Activated CD8-positive, alpha-beta memory T cell treated with anti-CD3 and anti-CD28 coated beads, Interleukin-2, amount 10 ng/mL, durations not matched to agents 7 days and 5 days (primary cell): ENCODE data around the gene LETM1. TPM values are rescaled to one million over a fixed set of nuclear protein-coding genes. Genes with fewer than 3 reads are reported as not detected.
A peak's percentile ranks its signal among the peaks of the same experiment; 100 is the strongest.

Experiments
- ATAC-seq: fragments of 150-1000 bp; cut with Tn5 transposase; one replicate; pipeline ENCODE4 v1.10.0; 2021; ENCODE audit warnings: moderate library complexity
- CTCF ChIA-PET: fragments of 350-600 bp; sonication (Branson Sonifier 250); formaldehyde crosslinking; loops from one replicate; lab custom pipeline; 2021; ENCODE audit warnings: antibody characterized with exemption; lab: Charles Lee
- DNase-seq: peaks from one replicate; pipeline ENCODE4 v3.0.0-alpha.2; 2020
- H3K27ac Mint-ChIP-seq: one replicate; pipeline ENCODE4 v1.8.0; 2021; ENCODE audit warnings: mild to moderate bottlenecking, mixed read lengths
- H3K27me3 Mint-ChIP-seq: one replicate; pipeline ENCODE4 v1.8.0; 2021; ENCODE audit warnings: mixed read lengths
- H3K36me3 Mint-ChIP-seq: one replicate; pipeline ENCODE4 v1.8.0; 2021; ENCODE audit warnings: mild to moderate bottlenecking, mixed read lengths
- H3K4me1 Mint-ChIP-seq: one replicate; pipeline ENCODE4 v1.8.0; 2021; ENCODE audit warnings: mixed read lengths
- H3K4me3 Mint-ChIP-seq: one replicate; pipeline ENCODE4 v1.8.0; 2021; ENCODE audit warnings: mild to moderate bottlenecking, moderate library complexity, mixed read lengths
- H3K9me3 Mint-ChIP-seq: one replicate; pipeline ENCODE4 v1.8.0; 2022; ENCODE audit warnings: low read depth, mixed read lengths
- total RNA-seq, 2 experiments: library from RNA; stranded (reverse); gene quantifications; one replicate each; pipeline ENCODE4 v1.2.3, GENCODE V29; 2021

The LETM1 gene
- total RNA-seq, 2 experiments from 2014 or later = 51.1 to 73.7 TPM

DNA sequence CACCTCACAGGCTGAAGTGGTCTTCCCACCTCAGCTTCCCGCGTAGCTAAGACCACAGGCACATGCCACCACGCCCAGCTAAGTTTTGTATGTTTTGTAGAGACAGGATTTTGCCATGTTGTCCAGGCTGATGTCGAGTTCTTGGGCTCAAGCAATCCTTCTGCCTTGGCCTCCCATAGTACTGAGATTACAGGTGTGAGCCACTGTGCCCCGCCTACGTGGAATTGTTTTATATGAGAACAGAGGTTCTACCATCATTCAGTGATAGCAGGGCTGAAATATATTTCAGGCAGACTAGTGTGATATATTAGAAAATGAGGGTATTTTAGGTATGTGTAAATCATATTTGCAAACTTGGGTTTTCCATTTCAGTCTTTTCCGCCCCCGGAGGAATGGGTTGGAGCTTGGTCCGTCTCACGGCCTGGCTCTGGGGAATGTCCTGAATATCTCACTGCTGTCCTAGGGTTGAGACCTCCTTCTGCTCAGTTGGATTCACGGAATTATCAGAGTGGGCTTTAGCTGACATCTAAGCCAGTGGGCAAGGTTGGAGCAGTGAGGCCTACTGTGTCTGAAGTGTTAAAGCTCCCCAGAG is 35.1 kb upstream of the LETM1 start:
- no peak for DNase-seq
- Mint-ChIP-seq H3K36me3 (peaks cover 31% of the 10 kb centered on the region), H3K4me1 (peaks cover 36% of the 10 kb centered on the region), H3K27me3 (no peaks in the 10 kb centered on the region), H3K4me3 (no peak overlapping the region), H3K27ac (no peak overlapping the region), H3K9me3 (no peaks in the 10 kb centered on the region)
- ATAC-seq = no peak
- CTCF ChIA-PET = no interaction called here

DNA sequence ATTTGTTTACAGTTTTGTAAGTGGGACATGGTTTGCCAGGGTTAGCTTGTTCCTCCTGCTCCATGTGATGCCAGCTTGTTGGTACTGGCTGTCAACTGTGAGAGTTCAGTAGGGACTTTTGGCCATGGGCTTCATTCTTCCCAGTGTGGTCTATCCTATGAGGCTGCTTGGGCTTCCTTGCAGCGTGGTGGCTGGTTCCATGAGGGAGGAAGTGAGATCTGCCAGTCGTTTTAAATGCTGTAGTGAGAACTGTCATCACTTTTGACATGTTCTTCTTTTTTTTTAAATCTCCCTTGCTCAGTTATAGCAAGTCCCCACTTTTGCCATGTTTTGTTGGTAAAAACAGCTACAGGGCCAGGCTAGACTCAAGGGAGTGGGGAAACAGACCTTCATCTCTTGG is 31.1 kb upstream of the LETM1 start:
- no peak overlapping the region for H3K4me3 Mint-ChIP-seq
- peaks cover 37% of the 10 kb centered on the region for H3K4me1 Mint-ChIP-seq
- ATAC-seq = no peak
- peaks cover 25% of the 10 kb centered on the region for H3K36me3 Mint-ChIP-seq
- DNase-seq = no peak
- H3K9me3 Mint-ChIP-seq = no peaks in the 10 kb centered on the region
- no peaks in the 10 kb centered on the region for H3K27me3 Mint-ChIP-seq
- peak overlapping the region; percentile 44 for H3K27ac Mint-ChIP-seq
- CTCF ChIA-PET = interaction anchor here (1.6 to 4.1 kb wide), 2 partner anchors 12 to 14 kb away, joined by 6 to 30 read pairs; no protein-coding TSS in a partner anchor

DNA sequence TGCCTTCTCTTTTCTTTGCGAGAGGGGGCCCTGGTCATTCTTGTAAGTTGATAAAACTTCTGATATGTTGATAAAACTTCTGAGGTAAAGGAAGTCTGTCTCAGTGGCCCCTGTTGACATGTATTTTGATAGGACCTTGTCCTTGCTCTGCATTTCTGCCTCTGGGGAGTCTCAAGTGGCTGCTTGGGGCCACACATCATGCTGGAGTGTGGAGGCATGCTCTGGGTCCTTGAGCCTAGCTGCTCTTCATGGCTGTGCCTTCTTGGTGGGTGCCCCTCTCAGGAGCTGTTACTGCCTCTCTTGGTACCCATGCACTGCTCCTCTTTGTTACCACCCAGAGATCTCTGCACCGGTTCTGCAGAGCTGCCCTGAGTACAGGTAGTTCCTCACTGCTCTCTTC is 29.5 kb upstream of the LETM1 start:
- no peaks in the 10 kb centered on the region for H3K27me3 Mint-ChIP-seq
- CTCF ChIA-PET = interaction anchor here (1.7 to 4.1 kb wide), 2 partner anchors 14 to 15 kb away, joined by 3 to 30 read pairs; partner anchors contain the start of gene NSD2
- no peaks in the 10 kb centered on the region for H3K9me3 Mint-ChIP-seq
- no peak overlapping the region for H3K27ac Mint-ChIP-seq
- peaks cover 45% of the 10 kb centered on the region for H3K4me1 Mint-ChIP-seq
- H3K4me3 Mint-ChIP-seq = no peak overlapping the region
- DNase-seq (no peak), ATAC-seq (no peak)
- H3K36me3 Mint-ChIP-seq = peaks cover 28% of the 10 kb centered on the region

DNA sequence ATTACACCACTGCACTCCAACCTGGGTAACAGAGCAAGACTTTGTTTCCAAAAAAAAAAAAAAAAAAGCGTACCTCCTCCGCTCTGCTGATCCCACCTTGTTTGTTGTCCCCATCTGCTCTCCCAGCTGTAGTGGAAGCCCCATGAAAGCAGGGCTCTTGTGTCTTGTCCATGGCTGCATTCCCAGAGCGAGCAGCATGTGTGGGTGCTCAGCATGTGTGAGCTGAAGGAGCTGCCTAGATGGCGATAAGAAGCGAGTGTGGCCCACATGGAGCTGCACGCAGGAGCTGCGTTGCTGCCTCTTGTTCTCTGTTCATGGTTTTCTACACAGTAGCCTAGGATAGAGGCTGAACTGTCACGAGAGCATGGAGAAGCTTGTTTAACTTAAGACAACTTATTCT is 27.6 kb upstream of the LETM1 start:
- DNase-seq = no peak
- Mint-ChIP-seq H3K9me3 (no peaks in the 10 kb centered on the region), H3K36me3 (peaks cover 34% of the 10 kb centered on the region), H3K4me1 (peaks cover 55% of the 10 kb centered on the region), H3K27me3 (no peaks in the 10 kb centered on the region), H3K4me3 (no peak overlapping the region), H3K27ac (no peak overlapping the region)
- CTCF ChIA-PET = interaction anchor here (0.9 to 3.2 kb wide), 3 partner anchors 12 to 26 kb away, joined by 3 to 20 read pairs (median 7); no protein-coding TSS in a partner anchor
- no peak for ATAC-seq

DNA sequence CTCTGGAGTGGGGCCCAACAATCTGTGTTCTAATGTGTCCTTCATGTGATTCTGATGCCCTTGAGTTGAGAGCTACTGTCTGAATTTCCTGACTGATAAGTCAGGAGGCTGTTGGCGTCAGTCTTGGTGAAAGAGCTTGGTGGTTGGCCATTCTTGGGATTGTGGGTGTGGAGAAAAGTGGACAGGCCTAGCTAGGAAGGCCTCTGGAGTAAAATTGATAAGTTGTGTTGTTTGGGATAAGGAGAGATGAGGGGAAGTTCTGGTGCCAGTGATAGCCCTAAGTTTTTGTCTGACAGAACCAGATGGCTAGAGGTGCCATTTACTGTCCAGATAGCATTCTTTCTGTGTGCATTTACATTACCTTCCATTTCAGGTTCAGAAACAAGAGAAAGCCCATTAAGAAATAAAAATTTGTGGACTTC is 26.9 kb upstream of the LETM1 start:
- CTCF ChIA-PET = interaction anchor here (0.9 to 3.2 kb wide), 3 partner anchors 12 to 27 kb away, joined by 3 to 20 read pairs (median 7); no protein-coding TSS in a partner anchor
- no peak overlapping the region for H3K4me3 Mint-ChIP-seq

DNA sequence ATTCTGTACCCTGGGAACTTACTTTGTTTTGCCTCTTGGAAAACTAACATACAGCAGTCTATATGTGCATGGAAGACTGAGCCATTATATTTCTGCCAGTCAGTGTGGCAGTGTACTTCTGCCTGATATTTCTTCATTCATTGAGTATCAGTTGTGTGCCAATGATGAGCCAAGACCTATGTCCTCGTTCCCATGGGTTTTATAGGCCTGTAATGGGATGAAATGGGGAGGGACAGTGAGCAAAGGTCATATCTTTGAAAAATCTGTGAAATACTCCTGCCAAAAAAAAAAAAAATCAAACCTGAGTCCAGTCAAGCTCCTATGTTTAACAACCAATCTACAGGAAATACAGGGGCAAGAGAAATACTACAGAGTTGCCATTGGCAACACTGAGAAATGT is 24.4 kb upstream of the LETM1 start:
- ATAC-seq = no peak
- no peaks in the 10 kb centered on the region for H3K9me3 Mint-ChIP-seq
- no peak overlapping the region for H3K4me3 Mint-ChIP-seq
- H3K36me3 Mint-ChIP-seq = peaks cover 40% of the 10 kb centered on the region
- peaks cover 59% of the 10 kb centered on the region for H3K4me1 Mint-ChIP-seq
- no peak for DNase-seq
- CTCF ChIA-PET = no interaction called here
- peak overlapping the region; percentile 8 for H3K27ac Mint-ChIP-seq
- no peaks in the 10 kb centered on the region for H3K27me3 Mint-ChIP-seq

More for the DNA sequence above, 26.9 kb upstream of the LETM1 start:
- Mint-ChIP-seq H3K9me3 (no peaks in the 10 kb centered on the region), H3K4me1 (peaks cover 58% of the 10 kb centered on the region), H3K27ac (peak overlapping the region; percentile 33), H3K36me3 (peaks cover 37% of the 10 kb centered on the region), H3K27me3 (no peaks in the 10 kb centered on the region)
- DNase-seq (no peak), ATAC-seq (no peak)

DNA sequence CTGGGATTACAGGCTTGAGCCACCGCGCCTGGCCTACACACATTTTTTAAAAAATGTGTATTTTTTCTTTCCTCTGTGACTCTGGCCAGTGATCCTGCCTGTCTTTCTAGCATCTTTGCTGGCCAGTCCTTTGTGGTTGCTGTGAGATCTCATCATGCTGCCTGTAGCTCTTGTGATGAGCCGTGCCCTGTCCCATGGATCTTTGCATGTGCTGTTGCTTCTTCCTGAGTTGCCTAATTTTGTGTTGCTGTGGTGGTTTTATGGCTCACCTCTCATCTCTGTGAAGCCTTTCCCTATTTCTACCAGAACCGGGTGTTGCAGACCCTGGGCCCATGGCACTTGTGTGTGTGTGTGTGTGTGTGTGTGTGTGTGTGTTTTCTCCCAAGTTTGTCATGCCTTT is 23.5 kb upstream of the LETM1 start:
- Mint-ChIP-seq H3K4me1 (peaks cover 63% of the 10 kb centered on the region), H3K36me3 (peaks cover 42% of the 10 kb centered on the region), H3K9me3 (no peaks in the 10 kb centered on the region), H3K4me3 (no peak overlapping the region), H3K27me3 (no peaks in the 10 kb centered on the region), H3K27ac (no peak overlapping the region)
- CTCF ChIA-PET = interaction anchor here (0.6 kb wide), 1 partner anchor 20 kb away, joined by 3 read pairs; no protein-coding TSS in a partner anchor
- no peak for DNase-seq
- ATAC-seq = no peak

DNA sequence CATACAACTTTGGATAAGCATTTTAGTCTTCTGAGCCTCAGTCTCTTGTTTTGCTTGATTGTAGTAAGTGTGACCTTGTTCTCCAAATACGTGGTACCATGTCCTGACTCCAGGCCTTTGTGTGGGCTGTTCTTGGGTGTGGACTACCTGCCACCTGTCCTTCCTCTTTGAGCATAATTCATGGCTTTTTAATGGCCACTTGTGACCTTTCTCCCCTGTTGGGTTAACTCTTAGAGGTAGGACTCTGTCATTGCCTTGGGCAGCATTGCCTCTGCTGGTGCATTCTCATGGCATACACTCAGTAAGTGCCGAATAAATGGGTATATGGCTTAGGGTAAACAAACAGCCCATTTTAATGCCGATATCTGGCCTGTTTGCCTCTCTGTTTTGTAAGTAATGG is 18.2 kb upstream of the LETM1 start:
- Mint-ChIP-seq H3K36me3 (peaks cover 33% of the 10 kb centered on the region), H3K4me3 (peak overlapping the region; percentile 100), H3K9me3 (no peaks in the 10 kb centered on the region), H3K4me1 (peaks cover 58% of the 10 kb centered on the region), H3K27me3 (no peaks in the 10 kb centered on the region), H3K27ac (peak overlapping the region; percentile 99)
- CTCF ChIA-PET = interaction anchor here (1.7 to 4.4 kb wide), 3 partner anchors 13 to 24 kb away, joined by 4 to 38 read pairs (median 6); no protein-coding TSS in a partner anchor
- ATAC-seq = no peak
- DNase-seq = no peak

DNA sequence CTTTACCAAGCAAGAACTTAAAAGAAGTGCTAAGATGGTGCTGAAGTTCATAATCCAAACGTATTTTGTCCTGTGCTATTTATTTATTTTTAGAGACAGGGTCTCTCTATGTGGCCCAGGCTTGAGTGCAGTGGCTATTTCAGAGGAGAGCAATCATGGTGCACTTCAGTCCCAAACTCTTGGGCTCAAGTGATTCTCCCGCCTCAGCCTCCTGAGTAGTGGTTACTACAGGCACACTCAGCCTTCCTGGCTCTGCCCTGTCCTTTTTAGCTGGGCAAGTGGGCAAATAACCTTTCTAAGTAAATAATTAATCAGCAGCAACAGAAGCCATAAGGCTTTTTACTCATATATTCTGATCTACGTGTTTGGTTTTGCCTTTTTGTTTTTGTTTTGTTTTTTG is 17.8 kb upstream of the LETM1 start:
- Mint-ChIP-seq H3K36me3 (peaks cover 31% of the 10 kb centered on the region), H3K9me3 (no peaks in the 10 kb centered on the region), H3K4me1 (peaks cover 57% of the 10 kb centered on the region)

DNA sequence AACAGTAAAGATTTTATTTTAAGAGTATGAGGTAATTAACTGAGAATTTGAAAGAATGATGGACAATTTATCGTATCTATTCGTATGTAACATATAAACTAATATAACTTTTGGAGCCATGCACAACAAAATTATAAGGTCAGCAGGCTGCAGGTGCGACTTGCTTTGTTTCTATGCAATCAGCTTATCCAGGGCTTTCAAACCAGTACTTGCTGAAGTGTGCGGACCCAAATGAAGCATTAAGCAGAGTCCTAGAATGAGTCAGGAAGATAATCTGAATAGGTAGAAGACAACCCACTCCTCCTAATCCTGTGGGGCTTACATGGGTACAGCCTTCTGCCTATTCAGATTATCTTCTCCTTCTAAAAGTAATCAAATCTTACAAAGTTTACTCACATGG is 17.3 kb upstream of the LETM1 start:
- H3K9me3 Mint-ChIP-seq = no peaks in the 10 kb centered on the region
- peaks cover 52% of the 10 kb centered on the region for H3K4me1 Mint-ChIP-seq
- no peaks in the 10 kb centered on the region for H3K27me3 Mint-ChIP-seq
- peak overlapping the region; percentile 100 for H3K4me3 Mint-ChIP-seq
- ATAC-seq = no peak
- H3K27ac Mint-ChIP-seq = peak overlapping the region; percentile 99
- DNase-seq = no peak
- CTCF ChIA-PET = interaction anchor here (0.6 to 4.4 kb wide), 7 partner anchors 10 to 607 kb away, joined by 3 to 38 read pairs (median 3); no protein-coding TSS in a partner anchor
- peaks cover 27% of the 10 kb centered on the region for H3K36me3 Mint-ChIP-seq

More for the DNA sequence above, 17.8 kb upstream of the LETM1 start:
- DNase-seq (no peak), ATAC-seq (no peak)
- no peaks in the 10 kb centered on the region for H3K27me3 Mint-ChIP-seq
- peak overlapping the region; percentile 99 for H3K27ac Mint-ChIP-seq
- H3K4me3 Mint-ChIP-seq = peak overlapping the region; percentile 100
- CTCF ChIA-PET = interaction anchor here (0.8 to 4.4 kb wide), 6 partner anchors 11 to 39 kb away, joined by 3 to 38 read pairs (median 4); no protein-coding TSS in a partner anchor

DNA sequence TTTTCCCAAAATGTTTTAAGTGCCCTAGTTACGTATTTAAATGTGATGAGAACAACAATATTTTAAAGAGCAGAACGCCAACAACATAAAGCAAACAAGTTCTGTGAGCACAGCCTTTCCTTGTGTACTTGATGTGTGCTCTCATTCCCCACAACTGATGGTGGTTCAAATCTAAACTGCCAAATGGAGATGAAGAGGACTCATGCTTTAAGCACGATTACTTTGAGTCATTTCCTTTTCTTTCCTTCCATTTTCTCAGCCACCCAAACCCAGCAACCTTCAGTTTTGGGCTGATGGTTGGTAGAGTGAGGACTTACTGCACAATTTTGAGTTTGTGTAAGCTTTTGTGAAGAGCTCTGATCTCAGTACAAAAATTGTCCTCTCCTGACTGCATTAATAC is 16.9 kb upstream of the LETM1 start:
- CTCF ChIA-PET = interaction anchor here (0.6 to 4.4 kb wide), 8 partner anchors 10 to 607 kb away, joined by 3 to 38 read pairs (median 3); no protein-coding TSS in a partner anchor
- peak overlapping the region; percentile 99 for H3K27ac Mint-ChIP-seq
- peak; percentile 71 for DNase-seq
- H3K36me3 Mint-ChIP-seq = peaks cover 26% of the 10 kb centered on the region
- peaks cover 51% of the 10 kb centered on the region for H3K4me1 Mint-ChIP-seq
- H3K9me3 Mint-ChIP-seq = no peaks in the 10 kb centered on the region
- H3K27me3 Mint-ChIP-seq = no peaks in the 10 kb centered on the region
- H3K4me3 Mint-ChIP-seq = peak overlapping the region; percentile 100
- ATAC-seq = peak; percentile 13

DNA sequence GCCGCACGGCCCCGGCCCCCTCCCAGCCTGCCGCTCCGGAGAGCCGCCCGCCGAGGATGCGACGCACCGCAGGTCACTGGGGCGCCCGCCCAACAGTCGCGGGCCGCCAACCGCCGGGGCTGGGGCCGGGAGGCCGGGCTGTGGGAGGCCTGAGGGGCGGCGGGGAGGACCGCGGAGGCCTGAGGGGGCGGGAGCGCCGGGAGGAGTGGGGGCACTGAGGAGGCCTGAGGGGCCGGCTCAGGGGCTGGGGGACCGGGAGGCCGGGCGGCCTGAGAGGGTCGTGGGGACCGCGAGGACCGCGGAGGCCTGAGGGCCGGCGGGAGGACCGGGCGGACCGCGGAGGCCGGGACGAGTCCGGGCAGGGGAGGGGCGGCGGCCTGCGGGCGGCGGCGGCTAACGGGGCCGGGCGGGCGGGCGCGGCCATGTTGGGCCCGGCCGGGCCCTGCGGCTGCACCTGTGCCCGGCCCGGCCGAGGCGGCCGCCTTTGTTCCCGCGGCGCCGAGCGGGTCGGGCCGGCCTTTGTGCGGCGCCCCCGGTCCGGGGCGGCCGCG is 15.6 kb upstream of the LETM1 start:
- peak overlapping the region; percentile 46 for H3K27ac Mint-ChIP-seq
- peaks cover 19% of the 10 kb centered on the region for H3K36me3 Mint-ChIP-seq
- CTCF ChIA-PET = no interaction called here
- ATAC-seq = peak; percentile 7
- peak; percentile 60 for DNase-seq
- peak overlapping the region; percentile 22 for H3K4me3 Mint-ChIP-seq
- H3K27me3 Mint-ChIP-seq = no peaks in the 10 kb centered on the region
- H3K9me3 Mint-ChIP-seq = no peaks in the 10 kb centered on the region
- peaks cover 44% of the 10 kb centered on the region for H3K4me1 Mint-ChIP-seq

DNA sequence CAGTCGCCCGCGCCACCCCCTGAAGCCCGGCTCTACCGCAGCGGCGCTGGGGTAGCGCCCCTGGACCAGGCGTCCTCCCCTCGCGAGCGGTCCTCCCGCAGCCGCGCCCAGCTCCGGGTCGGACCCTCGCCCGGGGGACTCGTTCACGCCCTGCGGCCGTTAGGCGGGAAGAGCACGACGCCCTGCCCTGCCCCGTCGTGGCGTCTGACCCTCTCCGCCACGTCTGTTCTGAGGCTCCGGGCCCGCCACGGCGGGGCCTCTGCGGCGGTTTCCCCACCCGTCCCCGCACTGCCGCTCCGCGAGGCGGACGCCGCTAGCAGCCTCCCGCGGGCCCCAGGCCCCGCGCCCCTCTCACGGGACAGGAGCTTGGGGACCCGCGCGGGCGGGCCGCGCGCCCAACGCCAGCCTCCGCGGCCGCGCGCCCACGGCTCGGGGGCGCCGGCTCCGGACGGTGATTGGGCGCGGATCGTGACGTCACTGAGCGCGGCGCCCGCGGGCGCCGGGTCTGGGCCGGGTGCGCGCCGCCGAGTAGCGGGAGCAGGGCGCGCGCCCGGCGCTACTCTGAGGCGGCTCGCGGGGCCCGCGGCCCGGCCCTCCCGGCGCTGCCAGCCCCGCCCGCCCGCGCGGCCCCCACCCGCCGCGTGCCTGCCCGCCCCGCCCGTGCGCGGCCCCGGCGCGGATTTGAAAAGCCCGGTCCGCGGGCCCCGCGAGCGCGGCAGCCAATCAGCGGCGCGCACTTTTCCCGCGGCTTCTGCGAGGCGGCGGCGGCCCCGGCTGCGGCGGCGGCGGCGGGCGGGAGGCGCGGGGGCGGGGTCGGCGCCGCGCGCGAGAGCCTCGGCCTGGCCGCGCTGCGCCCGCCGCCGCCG is 14.9 kb upstream of the LETM1 start, which contains the start of gene NSD2:
NSD2 (plus strand) TSS at position 816 of the 866 bp plus-strand sequence. CDS start 29,262 bp downstream, outside the sequence.
- DNase-seq = peak; percentile 91
- Mint-ChIP-seq H3K4me1 (peaks cover 38% of the 10 kb centered on the region), H3K27me3 (no peaks in the 10 kb centered on the region), H3K9me3 (no peaks in the 10 kb centered on the region), H3K36me3 (peaks cover 19% of the 10 kb centered on the region), H3K27ac (peak within 1 kb of the TSS; percentile 99), H3K4me3 (peak within 1 kb of the TSS; percentile 100)
- peak; percentile 69 for ATAC-seq
- CTCF ChIA-PET = interaction anchor here (0.7 to 1.6 kb wide), 4 partner anchors 9 to 29 kb away, joined by 3 to 7 read pairs (median 4); partner anchors contain the start of gene LETM1
